Endothelial cell (in vitro differentiated cells): ENCODE results near the gene FZD1. TPM values are rescaled to one million over a fixed set of nuclear protein-coding genes. Genes with fewer than 3 reads are reported as not detected.
"Not testable (repeated sequence)": the region's sequence is repeated elsewhere in the genome, so short reads cannot be mapped to it uniquely, and the experiment has no call there.

ENCODE experiments used
- DNase-seq: peaks from one replicate; pipeline ENCODE4 v3.0.0; 2021; ENCODE audit warnings: low spot score
- H3K27ac Mint-ChIP-seq: one replicate; pipeline ENCODE4 v1.8.0; 2021; ENCODE audit warnings: mixed read lengths, inconsistent platforms; ENCODE audit not compliant: unreplicated experiment
- H3K27me3 Mint-ChIP-seq: one replicate; pipeline ENCODE4 v1.8.0; 2021; ENCODE audit warnings: mild to moderate bottlenecking, moderate library complexity, mixed read lengths, inconsistent platforms; ENCODE audit not compliant: unreplicated experiment
- H3K36me3 Mint-ChIP-seq: one replicate; pipeline ENCODE4 v1.8.0; 2021; ENCODE audit warnings: mild to moderate bottlenecking, low read depth, mixed read lengths, inconsistent platforms; ENCODE audit not compliant: unreplicated experiment
- H3K4me1 Mint-ChIP-seq: one replicate; pipeline ENCODE4 v1.8.0; 2021; ENCODE audit warnings: mild to moderate bottlenecking, mixed read lengths, inconsistent platforms; ENCODE audit not compliant: unreplicated experiment
- H3K4me3 Mint-ChIP-seq: one replicate; pipeline ENCODE4 v1.8.0; 2021; ENCODE audit warnings: mild to moderate bottlenecking, mixed read lengths, inconsistent platforms; ENCODE audit not compliant: unreplicated experiment
- H3K9me3 Mint-ChIP-seq: one replicate; pipeline ENCODE4 v1.8.0; 2021; ENCODE audit warnings: mixed read lengths, inconsistent platforms; ENCODE audit not compliant: unreplicated experiment
- total RNA-seq: library from RNA; stranded (reverse); fragmentation: NEBNext Ultra II Directional; extraction: Animal tissue kit (Norgen Biotek cat#: 25700); gene quantifications from one replicate; pipeline ENCODE4 v1.2.1, GENCODE V29; 2021; ENCODE audit not compliant: unreplicated experiment
- TF ChIP-seq, protein P1 (sequence below): fragments of 200-600 bp; sonication (generic); IDR thresholded peaks from one replicate; pipeline ENCODE4 v1.5.0; 2021; ENCODE audit warnings: antibody characterized with exemption; ENCODE audit not compliant: unreplicated experiment

The FZD1 gene
- total RNA-seq, 1 donor from 2014 or later, result 38.7 TPM

DNA sequence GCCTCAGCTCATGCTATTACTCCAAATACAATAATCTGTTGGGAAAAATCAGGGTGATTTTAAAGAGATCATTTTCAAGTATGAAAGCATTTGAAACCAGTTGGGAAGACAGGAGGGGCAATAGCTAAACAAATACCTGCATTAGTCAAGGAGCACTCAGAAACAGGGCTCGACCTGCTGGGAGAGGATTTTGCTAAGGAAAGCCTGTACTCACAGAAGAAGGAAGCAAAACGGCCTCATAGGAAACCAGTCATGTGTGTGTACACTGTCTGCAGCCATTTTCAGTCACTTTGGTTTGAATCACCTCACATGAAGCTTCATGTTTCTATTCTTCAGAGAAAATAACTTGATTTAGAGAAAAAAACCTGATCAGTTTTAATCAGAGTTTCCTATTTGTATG lies 38.6 kb downstream of the FZD1 start:
- no peak for DNase-seq
- Mint-ChIP-seq H3K36me3 (no peaks in the 10 kb centered on the region), H3K4me1 (no peaks in the 10 kb centered on the region), H3K9me3 (no peaks in the 10 kb centered on the region), H3K4me3 (no peak overlapping the region), H3K27me3 (no peaks in the 10 kb centered on the region), H3K27ac (no peak overlapping the region)
- TF ChIP-seq, protein P1, sequence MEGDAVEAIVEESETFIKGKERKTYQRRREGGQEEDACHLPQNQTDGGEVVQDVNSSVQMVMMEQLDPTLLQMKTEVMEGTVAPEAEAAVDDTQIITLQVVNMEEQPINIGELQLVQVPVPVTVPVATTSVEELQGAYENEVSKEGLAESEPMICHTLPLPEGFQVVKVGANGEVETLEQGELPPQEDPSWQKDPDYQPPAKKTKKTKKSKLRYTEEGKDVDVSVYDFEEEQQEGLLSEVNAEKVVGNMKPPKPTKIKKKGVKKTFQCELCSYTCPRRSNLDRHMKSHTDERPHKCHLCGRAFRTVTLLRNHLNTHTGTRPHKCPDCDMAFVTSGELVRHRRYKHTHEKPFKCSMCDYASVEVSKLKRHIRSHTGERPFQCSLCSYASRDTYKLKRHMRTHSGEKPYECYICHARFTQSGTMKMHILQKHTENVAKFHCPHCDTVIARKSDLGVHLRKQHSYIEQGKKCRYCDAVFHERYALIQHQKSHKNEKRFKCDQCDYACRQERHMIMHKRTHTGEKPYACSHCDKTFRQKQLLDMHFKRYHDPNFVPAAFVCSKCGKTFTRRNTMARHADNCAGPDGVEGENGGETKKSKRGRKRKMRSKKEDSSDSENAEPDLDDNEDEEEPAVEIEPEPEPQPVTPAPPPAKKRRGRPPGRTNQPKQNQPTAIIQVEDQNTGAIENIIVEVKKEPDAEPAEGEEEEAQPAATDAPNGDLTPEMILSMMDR, result no peak

DNA sequence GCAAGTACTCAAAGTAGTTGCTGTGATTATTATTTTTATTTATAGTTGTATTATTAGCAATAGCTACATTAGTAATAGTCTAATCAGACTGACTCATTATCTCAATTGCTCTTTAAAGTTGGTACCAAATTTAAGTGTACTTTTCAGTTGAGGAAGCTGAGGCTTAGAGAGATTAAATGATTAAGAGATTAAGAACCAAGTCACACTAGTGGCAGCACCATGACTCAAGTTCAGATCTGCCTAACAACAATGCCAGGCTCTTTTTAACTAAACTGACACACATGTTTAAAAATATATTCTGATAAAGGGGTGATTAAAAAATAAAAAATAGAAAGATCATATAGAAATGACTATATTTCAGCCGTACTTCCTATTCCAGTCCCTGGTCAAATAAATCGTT lies 42.0 kb downstream of the FZD1 start:
- H3K27me3 Mint-ChIP-seq, result peaks cover 3% of the 10 kb centered on the region

DNA sequence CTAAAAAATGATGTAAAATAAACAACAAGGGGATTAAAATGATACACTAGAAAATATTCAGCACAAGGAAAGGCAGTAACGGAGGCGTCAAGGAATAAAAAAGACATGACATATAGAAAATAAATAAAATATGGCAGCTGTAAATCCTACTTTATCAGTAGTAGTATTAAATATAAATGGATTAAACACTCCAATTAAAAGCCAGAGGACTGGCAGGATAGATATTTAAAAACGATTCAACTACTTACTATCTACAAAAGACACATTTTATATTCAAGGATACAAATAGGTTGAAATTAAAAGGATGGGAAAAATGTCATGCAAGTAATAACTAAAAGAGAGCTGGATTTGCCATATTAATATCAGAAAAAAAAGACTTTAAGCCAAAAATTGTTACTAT lies 43.2 kb downstream of the FZD1 start:
- TF ChIP-seq, protein P1, result no peak
- Mint-ChIP-seq H3K4me3 (no peak overlapping the region), H3K4me1 (no peaks in the 10 kb centered on the region), H3K27me3 (peaks cover 3% of the 10 kb centered on the region), H3K9me3 (no peaks in the 10 kb centered on the region), H3K27ac (no peak overlapping the region), H3K36me3 (no peaks in the 10 kb centered on the region)
- DNase-seq, result no peak

More for the DNA sequence above, 42.0 kb downstream of the FZD1 start:
- Mint-ChIP-seq H3K27ac (no peak overlapping the region), H3K9me3 (no peaks in the 10 kb centered on the region), H3K36me3 (no peaks in the 10 kb centered on the region), H3K4me3 (no peak overlapping the region), H3K4me1 (no peaks in the 10 kb centered on the region)
- TF ChIP-seq, protein P1, result no peak
- DNase-seq, result no peak

DNA sequence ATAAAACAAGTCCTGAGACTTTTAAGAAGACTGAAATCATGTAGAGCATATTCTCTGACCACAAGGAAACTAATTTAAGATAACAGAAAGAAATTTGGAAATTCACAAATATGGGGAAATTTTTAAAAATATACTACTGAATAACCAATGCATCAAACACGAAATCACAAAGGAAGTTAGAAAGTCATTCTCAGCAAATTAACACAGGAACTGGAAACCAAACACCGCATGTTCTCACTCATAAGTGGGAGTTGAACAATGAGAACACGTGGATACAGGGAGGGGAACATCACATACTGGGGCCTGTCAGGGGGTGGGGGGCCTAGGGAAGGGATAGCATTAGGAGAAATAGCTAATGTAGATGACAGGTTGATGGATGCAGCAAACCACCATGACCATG lies 44.0 kb downstream of the FZD1 start:
- H3K36me3 Mint-ChIP-seq, H3K9me3 Mint-ChIP-seq, H3K4me1 Mint-ChIP-seq, H3K27me3 Mint-ChIP-seq, H3K4me3 Mint-ChIP-seq, DNase-seq, H3K27ac Mint-ChIP-seq: not testable (repeated sequence)

DNA sequence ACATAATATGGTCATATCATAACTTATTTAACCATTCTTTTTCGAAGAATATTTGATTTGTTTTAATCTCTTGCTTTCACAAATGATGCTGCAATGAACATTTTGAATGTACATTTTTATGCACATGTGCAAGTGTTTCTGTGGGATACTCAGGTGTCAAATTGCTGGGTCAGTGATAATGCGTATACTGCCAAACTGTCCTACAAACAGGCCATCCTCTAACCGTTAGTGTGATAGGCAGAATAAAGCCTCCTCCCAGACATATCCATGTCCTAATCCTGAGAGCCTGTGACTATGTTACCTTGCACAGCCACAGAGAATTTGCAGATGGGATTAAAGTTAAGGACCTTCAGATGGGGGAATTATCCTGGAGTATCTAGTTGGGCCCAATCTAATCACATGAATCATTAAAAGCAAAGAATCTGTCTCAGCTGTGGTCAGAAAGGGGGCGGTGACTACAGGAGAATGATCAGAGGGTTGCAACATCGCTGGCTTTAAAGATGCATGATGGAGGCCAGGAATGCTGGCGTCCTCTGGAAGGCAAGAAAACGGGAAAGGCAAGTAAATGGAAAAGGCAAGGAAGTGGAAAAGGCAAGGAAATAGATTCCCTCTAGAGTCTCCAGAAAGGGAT lies 46.7 kb downstream of the FZD1 start:
- peaks cover 3% of the 10 kb centered on the region for H3K27me3 Mint-ChIP-seq
- DNase-seq, result no peak
- H3K27ac Mint-ChIP-seq, result no peak overlapping the region
- TF ChIP-seq, protein P1, result no peak
- H3K9me3 Mint-ChIP-seq, result no peaks in the 10 kb centered on the region
- no peaks in the 10 kb centered on the region for H3K4me1 Mint-ChIP-seq
- H3K36me3 Mint-ChIP-seq, result no peaks in the 10 kb centered on the region
- no peak overlapping the region for H3K4me3 Mint-ChIP-seq
